MCF 10A (cell line): ENCODE data around the gene CNTNAP2. TPM values are rescaled to one million over a fixed set of nuclear protein-coding genes. Genes with fewer than 3 reads are reported as not detected.

Experiments
- BruUV-seq: library from RNA; stranded (reverse); fragments of 400-500 nt; replicated peaks from 2 replicates; lab custom pipeline; 2021; lab: Mats Ljungman, UMichigan
- CTCF ChIA-PET: fragments of 300-600 bp; sonication (Branson Sonifier 250); formaldehyde crosslinking; extraction: SDS; loops from one replicate; lab custom pipeline; 2021; ENCODE audit warnings: antibody characterized with exemption, inconsistent platforms; lab: Yijun Ruan, JAX
- POLR2A ChIA-PET: fragments of 300-600, 350-650 bp; sonication (Branson Sonifier 250); formaldehyde crosslinking; extraction: SDS; loops from one replicate; lab custom pipeline; 2020; ENCODE audit warnings: antibody characterized with exemption, inconsistent platforms; lab: Yijun Ruan, JAX
- DNase-seq: peaks from one replicate; pipeline ENCODE4 v3.0.0-alpha.2; 2018; ENCODE audit not compliant: unreplicated experiment
- H3K27ac Mint-ChIP-seq: one replicate; pipeline ENCODE4 v1.8.0; 2022; ENCODE audit warnings: mild to moderate bottlenecking, low read depth, mixed read lengths; ENCODE audit not compliant: unreplicated experiment
- H3K27me3 Mint-ChIP-seq: one replicate; pipeline ENCODE4 v1.8.0; 2022; ENCODE audit warnings: mixed read lengths; ENCODE audit not compliant: insufficient read depth, unreplicated experiment
- H3K36me3 Mint-ChIP-seq: one replicate; pipeline ENCODE4 v1.8.0; 2022; ENCODE audit warnings: mild to moderate bottlenecking, moderate library complexity, mixed read lengths; ENCODE audit not compliant: insufficient read depth, unreplicated experiment
- H3K4me1 Mint-ChIP-seq: one replicate; pipeline ENCODE4 v1.8.0; 2022; ENCODE audit warnings: mixed read lengths; ENCODE audit not compliant: insufficient read depth, unreplicated experiment
- H3K4me3 Mint-ChIP-seq: one replicate; pipeline ENCODE4 v1.8.0; 2022; ENCODE audit warnings: mild to moderate bottlenecking, moderate library complexity, mixed read lengths; ENCODE audit not compliant: unreplicated experiment
- H3K9me3 Mint-ChIP-seq: one replicate; pipeline ENCODE4 v1.8.0; 2022; ENCODE audit warnings: mixed read lengths; ENCODE audit not compliant: unreplicated experiment
- CTCF ChIP-seq: fragments of 200-600 bp; IDR thresholded peaks from one replicate; pipeline ENCODE4 v1.8.0; 2022; ENCODE audit warnings: antibody characterized with exemption, mild to moderate bottlenecking; ENCODE audit not compliant: unreplicated experiment
- intact Hi-C: fragments of 100-400 bp; cut with micrococcal nuclease; formaldehyde crosslinking; loops from 2 replicates; pipeline ENCODE4 v1.14.1; 2022
- total RNA-seq: library from RNA; stranded (reverse); gene quantifications from 2 replicates; pipeline ENCODE4 v1.2.3, GENCODE V29; 2022

Gene CNTNAP2
- total RNA-seq, 1 experiment from 2014 or later, result 1.1 TPM

- Mint-ChIP-seq H3K4me3 (no peak overlapping the region), H3K9me3 (no peaks in the 10 kb centered on the region), H3K27me3 (peaks cover 27% of the 10 kb centered on the region), H3K4me1 (no peaks in the 10 kb centered on the region), H3K36me3 (no peaks in the 10 kb centered on the region), H3K27ac (no peak overlapping the region)
- intact Hi-C loops, result no loop called here
- ChIA-PET POLR2A (no interaction called here), CTCF (interaction anchor here (0.8 kb wide), 1 partner anchor 914 kb away, joined by 3 read pairs; no protein-coding TSS in a partner anchor)
- DNase-seq, result no peak
- BruUV-seq, result no TSS peak
- TF ChIP-seq CTCF, result no peak
These were observed 32.5 kb upstream of the CNTNAP2 start for GRCh38 chr7:146084086-146084485.

GRCh38 chr7:146090023-146090645 is 26.5 kb upstream of the CNTNAP2 start:
- CTCF ChIA-PET, result interaction anchor here (0.5 to 2.8 kb wide), 42 partner anchors 10 to 1574 kb away, joined by 3 to 43 read pairs (median 3); partner anchors contain the start of gene TPK1

GRCh38 chr7:146094356-146094755 is 22.2 kb upstream of the CNTNAP2 start:
- no peak overlapping the region for H3K4me3 Mint-ChIP-seq
- H3K9me3 Mint-ChIP-seq, result no peaks in the 10 kb centered on the region
- peaks cover 10% of the 10 kb centered on the region for H3K27me3 Mint-ChIP-seq
- ChIA-PET POLR2A (no interaction called here), CTCF (interaction anchor here (1.5 kb wide), 1 partner anchor 1057 kb away, joined by 4 read pairs; no protein-coding TSS in a partner anchor)
- no peak for TF ChIP-seq CTCF
- no peaks in the 10 kb centered on the region for H3K36me3 Mint-ChIP-seq
- no peak overlapping the region for H3K27ac Mint-ChIP-seq
- intact Hi-C loops, result loop anchor here (10.0 kb wide), 1 partner anchor 210 kb away; no protein-coding TSS in a partner anchor
- no peak for DNase-seq
- BruUV-seq, result no TSS peak
- no peaks in the 10 kb centered on the region for H3K4me1 Mint-ChIP-seq

More at GRCh38 chr7:146090023-146090645, 26.5 kb upstream of the CNTNAP2 start:
- H3K9me3 Mint-ChIP-seq, result no peaks in the 10 kb centered on the region
- H3K36me3 Mint-ChIP-seq, result no peaks in the 10 kb centered on the region
- DNase-seq, result peak; percentile 62
- POLR2A ChIA-PET, result interaction anchor here (1.3 kb wide), 1 partner anchor 920 kb away, joined by 3 read pairs; no protein-coding TSS in a partner anchor
- no peaks in the 10 kb centered on the region for H3K4me1 Mint-ChIP-seq
- no peak overlapping the region for H3K4me3 Mint-ChIP-seq
- intact Hi-C loops, result loop anchor here (1.0 to 10.0 kb wide), 5 partner anchors 205 to 1577 kb away; no protein-coding TSS in a partner anchor
- H3K27ac Mint-ChIP-seq, result no peak overlapping the region
- H3K27me3 Mint-ChIP-seq, result no peaks in the 10 kb centered on the region
- no TSS peak for BruUV-seq
- peak; percentile 67 for TF ChIP-seq CTCF

GRCh38 chr7:146096994-146097393 is 19.6 kb upstream of the CNTNAP2 start:
- H3K9me3 Mint-ChIP-seq, result no peaks in the 10 kb centered on the region
- BruUV-seq, result no TSS peak
- POLR2A ChIA-PET, result no interaction called here
- H3K27me3 Mint-ChIP-seq, result peaks cover 17% of the 10 kb centered on the region
- no peak for TF ChIP-seq CTCF
- DNase-seq, result no peak
- H3K27ac Mint-ChIP-seq, result no peak overlapping the region
- H3K4me1 Mint-ChIP-seq, result no peaks in the 10 kb centered on the region
- no peak overlapping the region for H3K4me3 Mint-ChIP-seq
- intact Hi-C loops, result loop anchor here (10.0 kb wide), 1 partner anchor 212 kb away; no protein-coding TSS in a partner anchor
- CTCF ChIA-PET, result interaction anchor here (1.0 kb wide), 1 partner anchor 204 kb away, joined by 3 read pairs; no protein-coding TSS in a partner anchor
- H3K36me3 Mint-ChIP-seq, result no peaks in the 10 kb centered on the region
